ENCODE data around the gene GNG14. TPM values are rescaled to one million over a fixed set of nuclear protein-coding genes. Genes with fewer than 3 reads are reported as not detected.

The GNG14 gene
- polyA plus RNA-seq, 3 donors = not detected

DNA sequence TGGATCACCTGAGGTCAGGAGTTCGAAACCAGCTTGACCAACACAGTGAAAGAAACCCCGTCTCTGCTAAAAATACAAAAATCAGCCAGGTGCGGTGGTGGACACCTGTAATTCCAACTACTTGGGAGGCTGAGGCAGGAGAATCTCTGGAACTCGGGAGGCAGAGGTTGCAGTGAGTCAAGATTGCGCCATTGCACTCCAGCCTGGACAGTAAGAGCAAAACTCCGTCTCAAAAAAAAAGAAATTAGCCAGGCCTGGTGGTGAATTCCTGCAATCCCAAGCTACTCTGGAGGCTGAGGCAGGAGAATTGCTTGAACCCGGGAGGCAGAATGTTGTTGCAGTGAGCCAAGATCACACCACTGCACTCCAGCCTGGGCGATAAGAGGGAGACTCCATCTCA is 20.8 kb downstream of the GNG14 start:
- Histone ChIP-seq H4K20me1 (ENCODE audit: insufficient read depth, low read length) (no peaks in the 10 kb centered on the region), H3K4me2 (replicated peaks; ENCODE audit: extremely low read depth, low read length, poor library complexity, severe bottlenecking) (no peak overlapping the region), H3K36me3 (replicated peaks in 1 of 2; ENCODE audit: control insufficient read depth in 1 of 2, insufficient read depth in 2 of 2, low read length in 2 of 2) (peaks cover 73 to 88% of the 10 kb centered on the region in 2 donors), H3K9me3 (replicated peaks in 1 of 2; ENCODE audit: control insufficient read depth in 1 of 2, insufficient read depth in 1 of 2, low read length in 2 of 2) (no peaks in the 10 kb centered on the region), H3K27me3 (ENCODE audit: control insufficient read depth in 2 of 2, insufficient read depth in 2 of 2, low read length in 2 of 2) (no peaks in the 10 kb centered on the region), H3K4me1 (ENCODE audit: control insufficient read depth in 1 of 2, insufficient read depth in 2 of 2, low read length in 2 of 2) (no peaks in the 10 kb centered on the region), H3K79me2 (ENCODE audit: insufficient read depth, low read length) (no peaks in the 10 kb centered on the region), H3K27ac (ENCODE audit: low read depth in 1 of 2, low read length in 2 of 2) (no peak overlapping the region), H3K4me3 (replicated peaks in 1 of 3; ENCODE audit: low read depth in 2 of 3, low read length in 3 of 3) (no peak overlapping the region), H2AFZ (ENCODE audit: insufficient read depth, low read depth, low read length, poor library complexity, severe bottlenecking) (no peak overlapping the region), H3K9ac (ENCODE audit: insufficient read depth, low read length, poor library complexity, severe bottlenecking) (no peak overlapping the region)
- DNase-seq = no peak
- peaks cover 0 to 4% (median 0%) of the 10 kb centered on the region in 7 donors for H3K9me3 Mint-ChIP-seq
- H3K36me3 Mint-ChIP-seq = peaks cover 69 to 94% of the 10 kb centered on the region in 2 donors
- H3K4me3 Mint-ChIP-seq = no peak overlapping the region
- 95% methylated on average over 6 of the region's 8 CpGs for WGBS (ENCODE audit: insufficient coverage)
- intact Hi-C loops (cut with micrococcal nuclease) = no loop called here
- H3K4me1 Mint-ChIP-seq = no peaks in the 10 kb centered on the region
- peaks cover 0 to 1% (median 0%) of the 10 kb centered on the region in 3 donors for H3K27me3 Mint-ChIP-seq (ENCODE audit: low read depth in 3 of 3)
- no peak overlapping the region for H3K27ac Mint-ChIP-seq
- TF ChIP-seq, protein P1, sequence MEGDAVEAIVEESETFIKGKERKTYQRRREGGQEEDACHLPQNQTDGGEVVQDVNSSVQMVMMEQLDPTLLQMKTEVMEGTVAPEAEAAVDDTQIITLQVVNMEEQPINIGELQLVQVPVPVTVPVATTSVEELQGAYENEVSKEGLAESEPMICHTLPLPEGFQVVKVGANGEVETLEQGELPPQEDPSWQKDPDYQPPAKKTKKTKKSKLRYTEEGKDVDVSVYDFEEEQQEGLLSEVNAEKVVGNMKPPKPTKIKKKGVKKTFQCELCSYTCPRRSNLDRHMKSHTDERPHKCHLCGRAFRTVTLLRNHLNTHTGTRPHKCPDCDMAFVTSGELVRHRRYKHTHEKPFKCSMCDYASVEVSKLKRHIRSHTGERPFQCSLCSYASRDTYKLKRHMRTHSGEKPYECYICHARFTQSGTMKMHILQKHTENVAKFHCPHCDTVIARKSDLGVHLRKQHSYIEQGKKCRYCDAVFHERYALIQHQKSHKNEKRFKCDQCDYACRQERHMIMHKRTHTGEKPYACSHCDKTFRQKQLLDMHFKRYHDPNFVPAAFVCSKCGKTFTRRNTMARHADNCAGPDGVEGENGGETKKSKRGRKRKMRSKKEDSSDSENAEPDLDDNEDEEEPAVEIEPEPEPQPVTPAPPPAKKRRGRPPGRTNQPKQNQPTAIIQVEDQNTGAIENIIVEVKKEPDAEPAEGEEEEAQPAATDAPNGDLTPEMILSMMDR (IDR thresholded peaks at IDR 0.05) = no peak

DNA sequence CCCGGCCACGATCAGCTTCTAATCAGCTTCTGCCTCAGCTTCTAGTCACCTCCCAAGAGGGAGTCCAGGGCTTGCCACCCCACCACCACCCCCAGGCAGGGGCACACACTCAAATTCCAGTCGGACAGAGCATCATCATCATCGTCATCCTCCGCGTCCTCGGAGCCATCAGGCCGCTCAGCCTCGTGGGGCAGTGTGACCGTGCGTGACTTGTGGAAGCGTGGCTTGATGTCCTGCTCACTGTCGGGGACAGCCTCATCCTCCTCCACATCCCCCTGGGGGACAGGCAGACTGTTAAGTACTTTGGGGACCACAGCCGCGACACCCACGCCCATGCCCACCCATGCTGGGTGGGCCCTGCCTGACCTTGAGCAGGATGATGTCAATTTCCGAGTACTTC is 23.4 kb downstream of the GNG14 start:
- Mint-ChIP-seq H3K27me3 (ENCODE audit: low read depth in 3 of 3) (peaks cover 0 to 1% (median 0%) of the 10 kb centered on the region in 3 donors), H3K36me3 (peaks cover 69 to 95% of the 10 kb centered on the region in 2 donors), H3K27ac (peak overlapping the region in 1 of 7 donors; percentile 32), H3K4me1 (no peaks in the 10 kb centered on the region), H3K9me3 (peaks cover 0 to 4% (median 0%) of the 10 kb centered on the region in 7 donors), H3K4me3 (no peak overlapping the region)
- Histone ChIP-seq H3K4me2 (replicated peaks; ENCODE audit: extremely low read depth, low read length, poor library complexity, severe bottlenecking) (no peak overlapping the region), H3K79me2 (ENCODE audit: insufficient read depth, low read length) (no peaks in the 10 kb centered on the region), H3K4me1 (ENCODE audit: control insufficient read depth in 1 of 2, insufficient read depth in 2 of 2, low read length in 2 of 2) (no peaks in the 10 kb centered on the region), H3K36me3 (replicated peaks in 1 of 2; ENCODE audit: control insufficient read depth in 1 of 2, insufficient read depth in 2 of 2, low read length in 2 of 2) (peaks cover 69 to 87% of the 10 kb centered on the region in 2 donors), H2AFZ (ENCODE audit: insufficient read depth, low read depth, low read length, poor library complexity, severe bottlenecking) (no peak overlapping the region), H3K9ac (ENCODE audit: insufficient read depth, low read length, poor library complexity, severe bottlenecking) (no peak overlapping the region), H3K4me3 (replicated peaks in 1 of 3; ENCODE audit: low read depth in 2 of 3, low read length in 3 of 3) (no peak overlapping the region), H3K27ac (ENCODE audit: low read depth in 1 of 2, low read length in 2 of 2) (no peak overlapping the region), H3K9me3 (replicated peaks in 1 of 2; ENCODE audit: control insufficient read depth in 1 of 2, insufficient read depth in 1 of 2, low read length in 2 of 2) (no peaks in the 10 kb centered on the region), H4K20me1 (ENCODE audit: insufficient read depth, low read length) (no peaks in the 10 kb centered on the region), H3K27me3 (ENCODE audit: control insufficient read depth in 2 of 2, insufficient read depth in 2 of 2, low read length in 2 of 2) (no peaks in the 10 kb centered on the region)
- no peak for DNase-seq
- intact Hi-C loops (cut with micrococcal nuclease) = no loop called here
- WGBS (ENCODE audit: insufficient coverage) = 97% methylated on average over 11 of the region's 17 CpGs
- TF ChIP-seq, protein P1 (IDR thresholded peaks at IDR 0.05) = no peak
